ENCODE measurements around the gene CDK6.

DNA sequence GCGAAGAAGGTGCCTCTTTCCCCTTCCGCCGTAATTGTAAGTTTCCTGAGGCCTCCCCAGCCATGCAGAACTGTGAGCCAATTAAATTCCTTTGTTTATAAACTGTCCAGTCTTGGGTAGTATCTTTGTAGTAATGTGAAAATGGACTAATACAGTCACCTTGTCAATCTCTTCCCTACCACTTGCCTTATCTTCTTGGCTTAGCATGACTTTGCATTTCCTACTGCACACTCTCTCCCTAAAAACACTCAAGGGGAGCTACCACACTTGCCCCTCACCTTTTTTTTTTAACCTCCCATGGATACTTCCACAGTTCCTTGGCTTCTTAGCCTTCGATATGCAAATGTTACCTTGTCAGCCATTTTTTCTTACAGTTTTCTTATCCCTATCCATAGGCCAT is 7.4 kb upstream of the CDK6 start:
- TF ChIP-seq EZH2phosphoT487 (IDR thresholded peaks at IDR 0.05; ENCODE audit: unreplicated experiment) (no peak), EZH2 (IDR thresholded peaks at IDR 0.05; ENCODE audit: low read depth, unreplicated experiment) (no peak), POLR2AphosphoS5 (IDR thresholded peaks at IDR 0.05; ENCODE audit: low read depth) (no peak), STAT1 (IDR thresholded peaks at IDR 0.05; ENCODE audit: unreplicated experiment) (no peak), ZNF331 (CRISPR knock-in tag; IDR thresholded peaks at IDR 0.05; ENCODE audit: low read depth) (no peak), NANOG (IDR thresholded peaks at IDR 0.05; ENCODE audit: borderline replicate concordance) (no peak), JUNB (IDR thresholded peaks at IDR 0.05; ENCODE audit: unreplicated experiment) (no peak), CREB1 (CRISPR knock-in tag; IDR thresholded peaks at IDR 0.05; ENCODE audit: low read depth) (no peak)
- TF ChIP-seq, protein P1, sequence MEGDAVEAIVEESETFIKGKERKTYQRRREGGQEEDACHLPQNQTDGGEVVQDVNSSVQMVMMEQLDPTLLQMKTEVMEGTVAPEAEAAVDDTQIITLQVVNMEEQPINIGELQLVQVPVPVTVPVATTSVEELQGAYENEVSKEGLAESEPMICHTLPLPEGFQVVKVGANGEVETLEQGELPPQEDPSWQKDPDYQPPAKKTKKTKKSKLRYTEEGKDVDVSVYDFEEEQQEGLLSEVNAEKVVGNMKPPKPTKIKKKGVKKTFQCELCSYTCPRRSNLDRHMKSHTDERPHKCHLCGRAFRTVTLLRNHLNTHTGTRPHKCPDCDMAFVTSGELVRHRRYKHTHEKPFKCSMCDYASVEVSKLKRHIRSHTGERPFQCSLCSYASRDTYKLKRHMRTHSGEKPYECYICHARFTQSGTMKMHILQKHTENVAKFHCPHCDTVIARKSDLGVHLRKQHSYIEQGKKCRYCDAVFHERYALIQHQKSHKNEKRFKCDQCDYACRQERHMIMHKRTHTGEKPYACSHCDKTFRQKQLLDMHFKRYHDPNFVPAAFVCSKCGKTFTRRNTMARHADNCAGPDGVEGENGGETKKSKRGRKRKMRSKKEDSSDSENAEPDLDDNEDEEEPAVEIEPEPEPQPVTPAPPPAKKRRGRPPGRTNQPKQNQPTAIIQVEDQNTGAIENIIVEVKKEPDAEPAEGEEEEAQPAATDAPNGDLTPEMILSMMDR (conservative IDR thresholded peaks at IDR 0.05; ENCODE audit: low read depth in 2 of 2): no peak
- TF ChIP-seq, protein P2, sequence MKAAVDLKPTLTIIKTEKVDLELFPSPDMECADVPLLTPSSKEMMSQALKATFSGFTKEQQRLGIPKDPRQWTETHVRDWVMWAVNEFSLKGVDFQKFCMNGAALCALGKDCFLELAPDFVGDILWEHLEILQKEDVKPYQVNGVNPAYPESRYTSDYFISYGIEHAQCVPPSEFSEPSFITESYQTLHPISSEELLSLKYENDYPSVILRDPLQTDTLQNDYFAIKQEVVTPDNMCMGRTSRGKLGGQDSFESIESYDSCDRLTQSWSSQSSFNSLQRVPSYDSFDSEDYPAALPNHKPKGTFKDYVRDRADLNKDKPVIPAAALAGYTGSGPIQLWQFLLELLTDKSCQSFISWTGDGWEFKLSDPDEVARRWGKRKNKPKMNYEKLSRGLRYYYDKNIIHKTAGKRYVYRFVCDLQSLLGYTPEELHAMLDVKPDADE (IDR thresholded peaks at IDR 0.05): no peak
- TF ChIP-seq, protein P3, sequence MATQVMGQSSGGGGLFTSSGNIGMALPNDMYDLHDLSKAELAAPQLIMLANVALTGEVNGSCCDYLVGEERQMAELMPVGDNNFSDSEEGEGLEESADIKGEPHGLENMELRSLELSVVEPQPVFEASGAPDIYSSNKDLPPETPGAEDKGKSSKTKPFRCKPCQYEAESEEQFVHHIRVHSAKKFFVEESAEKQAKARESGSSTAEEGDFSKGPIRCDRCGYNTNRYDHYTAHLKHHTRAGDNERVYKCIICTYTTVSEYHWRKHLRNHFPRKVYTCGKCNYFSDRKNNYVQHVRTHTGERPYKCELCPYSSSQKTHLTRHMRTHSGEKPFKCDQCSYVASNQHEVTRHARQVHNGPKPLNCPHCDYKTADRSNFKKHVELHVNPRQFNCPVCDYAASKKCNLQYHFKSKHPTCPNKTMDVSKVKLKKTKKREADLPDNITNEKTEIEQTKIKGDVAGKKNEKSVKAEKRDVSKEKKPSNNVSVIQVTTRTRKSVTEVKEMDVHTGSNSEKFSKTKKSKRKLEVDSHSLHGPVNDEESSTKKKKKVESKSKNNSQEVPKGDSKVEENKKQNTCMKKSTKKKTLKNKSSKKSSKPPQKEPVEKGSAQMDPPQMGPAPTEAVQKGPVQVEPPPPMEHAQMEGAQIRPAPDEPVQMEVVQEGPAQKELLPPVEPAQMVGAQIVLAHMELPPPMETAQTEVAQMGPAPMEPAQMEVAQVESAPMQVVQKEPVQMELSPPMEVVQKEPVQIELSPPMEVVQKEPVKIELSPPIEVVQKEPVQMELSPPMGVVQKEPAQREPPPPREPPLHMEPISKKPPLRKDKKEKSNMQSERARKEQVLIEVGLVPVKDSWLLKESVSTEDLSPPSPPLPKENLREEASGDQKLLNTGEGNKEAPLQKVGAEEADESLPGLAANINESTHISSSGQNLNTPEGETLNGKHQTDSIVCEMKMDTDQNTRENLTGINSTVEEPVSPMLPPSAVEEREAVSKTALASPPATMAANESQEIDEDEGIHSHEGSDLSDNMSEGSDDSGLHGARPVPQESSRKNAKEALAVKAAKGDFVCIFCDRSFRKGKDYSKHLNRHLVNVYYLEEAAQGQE (IDR thresholded peaks at IDR 0.05; ENCODE audit: unreplicated experiment): no peak
- TF ChIP-seq, protein P4, sequence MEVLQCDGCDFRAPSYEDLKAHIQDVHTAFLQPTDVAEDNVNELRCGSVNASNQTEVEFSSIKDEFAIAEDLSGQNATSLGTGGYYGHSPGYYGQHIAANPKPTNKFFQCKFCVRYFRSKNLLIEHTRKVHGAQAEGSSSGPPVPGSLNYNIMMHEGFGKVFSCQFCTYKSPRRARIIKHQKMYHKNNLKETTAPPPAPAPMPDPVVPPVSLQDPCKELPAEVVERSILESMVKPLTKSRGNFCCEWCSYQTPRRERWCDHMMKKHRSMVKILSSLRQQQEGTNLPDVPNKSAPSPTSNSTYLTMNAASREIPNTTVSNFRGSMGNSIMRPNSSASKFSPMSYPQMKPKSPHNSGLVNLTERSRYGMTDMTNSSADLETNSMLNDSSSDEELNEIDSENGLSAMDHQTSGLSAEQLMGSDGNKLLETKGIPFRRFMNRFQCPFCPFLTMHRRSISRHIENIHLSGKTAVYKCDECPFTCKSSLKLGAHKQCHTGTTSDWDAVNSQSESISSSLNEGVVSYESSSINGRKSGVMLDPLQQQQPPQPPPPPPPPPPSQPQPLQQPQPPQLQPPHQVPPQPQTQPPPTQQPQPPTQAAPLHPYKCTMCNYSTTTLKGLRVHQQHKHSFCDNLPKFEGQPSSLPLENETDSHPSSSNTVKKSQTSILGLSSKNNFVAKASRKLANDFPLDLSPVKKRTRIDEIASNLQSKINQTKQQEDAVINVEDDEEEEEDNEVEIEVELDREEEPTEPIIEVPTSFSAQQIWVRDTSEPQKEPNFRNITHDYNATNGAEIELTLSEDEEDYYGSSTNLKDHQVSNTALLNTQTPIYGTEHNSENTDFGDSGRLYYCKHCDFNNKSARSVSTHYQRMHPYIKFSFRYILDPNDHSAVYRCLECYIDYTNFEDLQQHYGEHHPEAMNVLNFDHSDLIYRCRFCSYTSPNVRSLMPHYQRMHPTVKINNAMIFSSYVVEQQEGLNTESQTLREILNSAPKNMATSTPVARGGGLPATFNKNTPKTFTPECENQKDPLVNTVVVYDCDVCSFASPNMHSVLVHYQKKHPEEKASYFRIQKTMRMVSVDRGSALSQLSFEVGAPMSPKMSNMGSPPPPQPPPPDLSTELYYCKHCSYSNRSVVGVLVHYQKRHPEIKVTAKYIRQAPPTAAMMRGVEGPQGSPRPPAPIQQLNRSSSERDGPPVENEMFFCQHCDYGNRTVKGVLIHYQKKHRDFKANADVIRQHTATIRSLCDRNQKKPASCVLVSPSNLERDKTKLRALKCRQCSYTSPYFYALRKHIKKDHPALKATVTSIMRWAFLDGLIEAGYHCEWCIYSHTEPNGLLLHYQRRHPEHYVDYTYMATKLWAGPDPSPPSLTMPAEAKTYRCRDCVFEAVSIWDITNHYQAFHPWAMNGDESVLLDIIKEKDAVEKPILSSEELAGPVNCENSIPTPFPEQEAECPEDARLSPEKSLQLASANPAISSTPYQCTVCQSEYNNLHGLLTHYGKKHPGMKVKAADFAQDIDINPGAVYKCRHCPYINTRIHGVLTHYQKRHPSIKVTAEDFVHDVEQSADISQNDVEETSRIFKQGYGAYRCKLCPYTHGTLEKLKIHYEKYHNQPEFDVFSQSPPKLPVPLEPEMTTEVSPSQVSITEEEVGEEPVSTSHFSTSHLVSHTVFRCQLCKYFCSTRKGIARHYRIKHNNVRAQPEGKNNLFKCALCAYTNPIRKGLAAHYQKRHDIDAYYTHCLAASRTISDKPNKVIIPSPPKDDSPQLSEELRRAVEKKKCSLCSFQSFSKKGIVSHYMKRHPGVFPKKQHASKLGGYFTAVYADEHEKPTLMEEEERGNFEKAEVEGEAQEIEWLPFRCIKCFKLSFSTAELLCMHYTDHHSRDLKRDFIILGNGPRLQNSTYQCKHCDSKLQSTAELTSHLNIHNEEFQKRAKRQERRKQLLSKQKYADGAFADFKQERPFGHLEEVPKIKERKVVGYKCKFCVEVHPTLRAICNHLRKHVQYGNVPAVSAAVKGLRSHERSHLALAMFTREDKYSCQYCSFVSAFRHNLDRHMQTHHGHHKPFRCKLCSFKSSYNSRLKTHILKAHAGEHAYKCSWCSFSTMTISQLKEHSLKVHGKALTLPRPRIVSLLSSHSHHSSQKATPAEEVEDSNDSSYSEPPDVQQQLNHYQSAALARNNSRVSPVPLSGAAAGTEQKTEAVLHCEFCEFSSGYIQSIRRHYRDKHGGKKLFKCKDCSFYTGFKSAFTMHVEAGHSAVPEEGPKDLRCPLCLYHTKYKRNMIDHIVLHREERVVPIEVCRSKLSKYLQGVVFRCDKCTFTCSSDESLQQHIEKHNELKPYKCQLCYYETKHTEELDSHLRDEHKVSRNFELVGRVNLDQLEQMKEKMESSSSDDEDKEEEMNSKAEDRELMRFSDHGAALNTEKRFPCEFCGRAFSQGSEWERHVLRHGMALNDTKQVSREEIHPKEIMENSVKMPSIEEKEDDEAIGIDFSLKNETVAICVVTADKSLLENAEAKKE (CRISPR knock-in tag; IDR thresholded peaks at IDR 0.05): no peak
